ENCODE data around the gene ST3GAL3. TPM values are rescaled to one million over a fixed set of nuclear protein-coding genes. Genes with fewer than 3 reads are reported as not detected.

The ST3GAL3 gene
- total RNA-seq, 1 donor from 2014 or later: 18.3 TPM

DNA sequence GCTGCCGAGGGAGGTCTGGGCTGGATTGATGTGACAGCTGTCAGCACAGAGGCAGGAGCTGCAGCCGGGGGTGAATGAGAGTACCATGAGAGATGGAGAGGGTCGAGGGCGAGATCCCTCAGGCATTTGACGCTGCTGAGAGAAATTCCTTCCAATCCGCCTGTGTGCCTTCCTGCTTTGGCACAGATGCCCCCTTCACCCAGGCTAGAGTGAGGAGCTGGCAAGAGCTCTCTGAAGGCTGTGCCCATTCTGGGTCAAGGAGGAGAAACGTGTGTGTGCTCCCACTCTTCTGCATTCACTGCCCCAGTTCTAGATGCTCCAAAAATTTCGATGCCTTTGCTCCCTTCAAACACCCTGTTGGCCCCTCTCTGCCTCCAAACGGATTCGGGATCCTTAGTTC is 231.0 kb downstream of the ST3GAL3 start:
- no peak overlapping the region for H3K4me3 ChIP-seq (ENCODE audit: low read depth, low read length)
- no peak for DNase-seq (ENCODE audit: low read depth)
- TF ChIP-seq, protein P1, sequence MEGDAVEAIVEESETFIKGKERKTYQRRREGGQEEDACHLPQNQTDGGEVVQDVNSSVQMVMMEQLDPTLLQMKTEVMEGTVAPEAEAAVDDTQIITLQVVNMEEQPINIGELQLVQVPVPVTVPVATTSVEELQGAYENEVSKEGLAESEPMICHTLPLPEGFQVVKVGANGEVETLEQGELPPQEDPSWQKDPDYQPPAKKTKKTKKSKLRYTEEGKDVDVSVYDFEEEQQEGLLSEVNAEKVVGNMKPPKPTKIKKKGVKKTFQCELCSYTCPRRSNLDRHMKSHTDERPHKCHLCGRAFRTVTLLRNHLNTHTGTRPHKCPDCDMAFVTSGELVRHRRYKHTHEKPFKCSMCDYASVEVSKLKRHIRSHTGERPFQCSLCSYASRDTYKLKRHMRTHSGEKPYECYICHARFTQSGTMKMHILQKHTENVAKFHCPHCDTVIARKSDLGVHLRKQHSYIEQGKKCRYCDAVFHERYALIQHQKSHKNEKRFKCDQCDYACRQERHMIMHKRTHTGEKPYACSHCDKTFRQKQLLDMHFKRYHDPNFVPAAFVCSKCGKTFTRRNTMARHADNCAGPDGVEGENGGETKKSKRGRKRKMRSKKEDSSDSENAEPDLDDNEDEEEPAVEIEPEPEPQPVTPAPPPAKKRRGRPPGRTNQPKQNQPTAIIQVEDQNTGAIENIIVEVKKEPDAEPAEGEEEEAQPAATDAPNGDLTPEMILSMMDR (conservative IDR thresholded peaks at IDR 0.05; ENCODE audit: low read depth, low read length): no peak

DNA sequence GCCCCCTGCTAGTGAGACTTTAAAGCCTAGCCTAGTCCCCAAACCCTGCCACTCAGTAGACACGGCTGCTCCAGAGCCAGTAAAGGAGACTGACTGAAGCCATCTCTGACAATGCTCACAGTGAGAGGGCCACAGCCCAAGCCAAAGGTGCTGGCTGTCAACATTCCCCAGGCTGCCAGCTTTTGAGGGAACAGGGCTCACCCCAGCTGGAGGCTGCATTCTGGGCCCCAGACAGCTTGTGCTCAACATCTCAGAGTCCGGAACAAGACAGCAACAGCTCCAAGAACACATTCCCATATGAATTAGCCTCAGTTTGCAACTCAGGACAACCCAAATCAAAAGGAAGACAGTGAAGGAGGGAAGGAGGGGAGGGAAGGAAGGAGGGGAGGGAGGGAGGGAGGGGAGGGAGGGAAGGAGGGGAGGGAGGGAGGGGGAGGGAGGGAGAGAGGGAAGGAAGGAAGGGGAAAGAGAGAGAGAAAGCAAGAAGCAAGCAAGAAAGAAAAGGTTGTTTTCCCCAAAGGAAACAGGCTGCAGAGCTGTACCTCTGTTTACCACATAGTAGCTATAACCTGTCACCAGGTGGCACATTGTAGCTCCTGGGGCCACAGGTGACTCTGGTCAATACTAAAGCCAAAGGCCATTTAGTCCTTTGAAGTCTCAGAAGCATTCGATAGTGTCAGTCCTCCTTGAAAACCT is 231.7 kb downstream of the ST3GAL3 start:
- TF ChIP-seq, protein P1 (conservative IDR thresholded peaks at IDR 0.05; ENCODE audit: low read depth, low read length): no peak
- no peak for DNase-seq (ENCODE audit: low read depth)
- no peak overlapping the region for H3K4me3 ChIP-seq (ENCODE audit: low read depth, low read length)

DNA sequence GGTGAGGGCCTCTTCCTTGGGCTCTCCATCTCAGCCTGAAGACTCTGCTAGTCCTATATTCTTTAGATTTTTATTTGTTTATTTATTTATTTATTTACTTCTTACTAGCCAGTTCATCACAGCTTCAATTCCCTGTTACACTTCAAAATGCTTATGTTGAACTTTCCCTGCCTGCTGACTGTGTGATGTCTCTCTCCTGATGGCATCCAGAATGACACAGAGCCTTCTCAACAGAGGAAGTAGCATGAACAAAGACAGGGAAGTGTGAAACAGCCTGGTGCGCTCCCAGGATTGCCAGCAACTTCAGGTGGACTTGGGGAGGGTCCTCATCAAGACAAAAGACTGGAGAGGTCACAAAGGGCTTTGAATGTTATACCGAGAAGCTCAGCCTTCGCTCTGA is 235.1 kb downstream of the ST3GAL3 start:
- no peak overlapping the region for H3K4me3 ChIP-seq (ENCODE audit: low read depth, low read length)
- TF ChIP-seq, protein P1 (conservative IDR thresholded peaks at IDR 0.05; ENCODE audit: low read depth, low read length): no peak
- no peak for DNase-seq (ENCODE audit: low read depth)

- TF ChIP-seq, protein P1 (conservative IDR thresholded peaks at IDR 0.05; ENCODE audit: low read depth, low read length): no peak
- no peak for DNase-seq (ENCODE audit: low read depth)
- H3K4me3 ChIP-seq (ENCODE audit: low read depth, low read length): no peak overlapping the region
These were observed 237.5 kb downstream of the ST3GAL3 start for GRCh38 chr1:43944860-43945259.

- no peak for DNase-seq (ENCODE audit: low read depth)
- H3K4me3 ChIP-seq (ENCODE audit: low read depth, low read length): peak overlapping the region; percentile 98
- TF ChIP-seq, protein P1 (conservative IDR thresholded peaks at IDR 0.05; ENCODE audit: low read depth, low read length): no peak
These were observed 238.4 kb downstream of the ST3GAL3 start for GRCh38 chr1:43945674-43946235.

- H3K4me3 ChIP-seq (ENCODE audit: low read depth, low read length): peak within 1 kb of the TSS; percentile 98
- DNase-seq (ENCODE audit: low read depth): peak; percentile 55
- TF ChIP-seq, protein P1 (conservative IDR thresholded peaks at IDR 0.05; ENCODE audit: low read depth, low read length): peak; percentile 66
These were observed 239.1 kb downstream of the ST3GAL3 start, which contains the start of gene IPO13 for GRCh38 chr1:43946236-43947060. Gene IPO13 (plus strand): TSS chr1:43946950. CDS start chr1:43947601, 651 bp downstream.

All from epithelial cell of proximal tubule (primary cell).